ENCODE measurements around the gene EIF4A3. TPM values are rescaled to one million over a fixed set of nuclear protein-coding genes. Genes with fewer than 3 reads are reported as not detected.

The EIF4A3 gene
- total RNA-seq, 1 donor from 2014 or later: 90.1 TPM

DNA sequence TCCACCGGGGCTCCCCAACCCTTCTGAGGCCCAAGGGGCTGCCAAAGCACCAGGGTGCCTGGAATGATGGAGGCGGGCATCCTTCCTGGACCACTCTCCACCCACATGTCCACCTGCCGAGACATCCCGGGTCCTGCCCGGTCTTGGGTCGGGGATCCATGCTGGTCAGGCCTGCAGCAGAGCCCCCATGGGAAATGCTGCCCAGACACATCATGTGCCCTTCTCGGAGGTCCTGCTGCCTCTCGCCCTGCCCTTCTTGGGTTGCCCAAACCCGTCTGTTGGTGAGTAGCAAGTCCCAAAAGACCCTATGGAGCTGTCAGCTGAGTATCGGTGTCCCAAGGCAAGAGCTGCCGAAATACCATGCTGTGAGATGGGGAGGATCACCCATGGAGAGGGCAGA lies 60.3 kb downstream of the EIF4A3 start:
- no peaks in the 10 kb centered on the region for H3K9me3 ChIP-seq
- no peak for TF ChIP-seq POLR2A (IDR thresholded peaks at IDR 0.05)
- TF ChIP-seq, protein P1, sequence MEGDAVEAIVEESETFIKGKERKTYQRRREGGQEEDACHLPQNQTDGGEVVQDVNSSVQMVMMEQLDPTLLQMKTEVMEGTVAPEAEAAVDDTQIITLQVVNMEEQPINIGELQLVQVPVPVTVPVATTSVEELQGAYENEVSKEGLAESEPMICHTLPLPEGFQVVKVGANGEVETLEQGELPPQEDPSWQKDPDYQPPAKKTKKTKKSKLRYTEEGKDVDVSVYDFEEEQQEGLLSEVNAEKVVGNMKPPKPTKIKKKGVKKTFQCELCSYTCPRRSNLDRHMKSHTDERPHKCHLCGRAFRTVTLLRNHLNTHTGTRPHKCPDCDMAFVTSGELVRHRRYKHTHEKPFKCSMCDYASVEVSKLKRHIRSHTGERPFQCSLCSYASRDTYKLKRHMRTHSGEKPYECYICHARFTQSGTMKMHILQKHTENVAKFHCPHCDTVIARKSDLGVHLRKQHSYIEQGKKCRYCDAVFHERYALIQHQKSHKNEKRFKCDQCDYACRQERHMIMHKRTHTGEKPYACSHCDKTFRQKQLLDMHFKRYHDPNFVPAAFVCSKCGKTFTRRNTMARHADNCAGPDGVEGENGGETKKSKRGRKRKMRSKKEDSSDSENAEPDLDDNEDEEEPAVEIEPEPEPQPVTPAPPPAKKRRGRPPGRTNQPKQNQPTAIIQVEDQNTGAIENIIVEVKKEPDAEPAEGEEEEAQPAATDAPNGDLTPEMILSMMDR (IDR thresholded peaks at IDR 0.05): no peak
- no peak for TF ChIP-seq POLR2AphosphoS5 (IDR thresholded peaks at IDR 0.05; ENCODE audit: insufficient read depth in 1 of 2, low read depth in 1 of 2)
- H3K36me3 ChIP-seq: no peaks in the 10 kb centered on the region
- no peak overlapping the region for H3K27ac ChIP-seq
- no peaks in the 10 kb centered on the region for H3K4me1 ChIP-seq
- intact Hi-C loops (cut with DNase I): loop anchor here (10.0 kb wide), 1 partner anchor 82 kb away; no protein-coding TSS in a partner anchor
- H3K27me3 ChIP-seq: no peaks in the 10 kb centered on the region
- H3K4me3 ChIP-seq: no peak overlapping the region
- DNase-seq (ENCODE audit: extremely low spot score in 2 of 2): no peak

DNA sequence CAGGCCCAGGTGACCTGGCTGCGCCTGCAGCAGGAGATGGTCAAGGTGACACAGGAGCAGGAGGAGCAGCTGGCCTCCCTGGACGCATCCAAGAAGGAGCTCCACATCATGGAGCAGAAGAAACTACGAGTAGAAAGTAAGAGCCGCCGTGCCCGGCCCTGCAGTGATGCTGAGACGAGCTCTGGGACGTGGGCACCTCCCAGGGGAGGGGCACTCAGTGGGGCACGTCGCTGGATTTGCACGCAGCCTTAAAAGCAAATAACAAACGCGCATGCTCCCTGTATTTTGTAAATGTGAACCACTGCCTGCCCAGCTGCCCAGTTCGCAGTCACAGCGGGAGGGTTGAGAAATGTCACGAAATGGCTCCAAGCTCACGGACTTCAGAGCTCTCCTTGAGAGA lies 60.8 kb downstream of the EIF4A3 start:
- no peaks in the 10 kb centered on the region for H3K4me1 ChIP-seq
- H3K27ac ChIP-seq: no peak overlapping the region
- no peaks in the 10 kb centered on the region for H3K27me3 ChIP-seq
- intact Hi-C loops (cut with DNase I): loop anchor here (10.0 kb wide), 1 partner anchor 81 kb away; no protein-coding TSS in a partner anchor
- H3K36me3 ChIP-seq: no peaks in the 10 kb centered on the region
- DNase-seq (ENCODE audit: extremely low spot score in 2 of 2): no peak
- TF ChIP-seq POLR2A (IDR thresholded peaks at IDR 0.05): no peak
- TF ChIP-seq, protein P1 (IDR thresholded peaks at IDR 0.05): no peak
- no peaks in the 10 kb centered on the region for H3K9me3 ChIP-seq
- H3K4me3 ChIP-seq: no peak overlapping the region

DNA sequence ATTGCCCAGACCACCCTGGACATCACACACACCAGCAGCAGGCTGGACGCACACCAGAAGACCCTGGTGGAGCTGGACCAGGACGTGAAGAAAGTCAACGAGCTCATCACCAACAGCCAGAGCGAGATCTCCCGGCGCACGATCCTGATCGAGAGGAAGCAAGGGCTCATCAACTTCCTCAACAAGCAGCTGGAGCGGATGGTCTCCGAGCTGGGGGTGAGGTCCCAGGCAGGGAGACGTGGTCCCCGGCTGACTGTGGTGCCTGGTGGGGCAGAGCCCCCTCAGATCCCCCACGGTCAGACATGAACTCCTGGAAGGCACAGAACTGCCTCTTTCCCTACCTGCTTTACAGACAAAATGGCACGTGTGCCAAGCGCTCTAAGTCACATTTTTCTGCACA lies 62.2 kb downstream of the EIF4A3 start:
- DNase-seq (ENCODE audit: extremely low spot score in 2 of 2): no peak
- H3K27ac ChIP-seq: no peak overlapping the region
- TF ChIP-seq POLR2A (IDR thresholded peaks at IDR 0.05) (no peak), POLR2AphosphoS5 (IDR thresholded peaks at IDR 0.05; ENCODE audit: insufficient read depth in 1 of 2, low read depth in 1 of 2) (no peak)
- TF ChIP-seq, protein P1 (IDR thresholded peaks at IDR 0.05): no peak
- no peaks in the 10 kb centered on the region for H3K4me1 ChIP-seq
- no peaks in the 10 kb centered on the region for H3K36me3 ChIP-seq
- intact Hi-C loops (cut with DNase I): loop anchor here (10.0 kb wide), 1 partner anchor 80 kb away; no protein-coding TSS in a partner anchor
- no peaks in the 10 kb centered on the region for H3K9me3 ChIP-seq
- no peaks in the 10 kb centered on the region for H3K27me3 ChIP-seq
- H3K4me3 ChIP-seq: no peak overlapping the region

MicroRNAs within 50 kb of the gene (microRNA counts, 767-probe panel; counts per million panel counts)
- 238 to 261 counts per million in 2 donors for microRNA hsa-miR-1268b

Small RNA genes lying within 50 kb of the gene (microRNA-seq; reads per million reads assigned to microRNA genes)
- not detected for gene MIR1268B (ENCODE audit: borderline number of aligned reads, borderline replicate concordance)

Small RNA genes lying within 50 kb of the gene (small RNA-seq; reads per million reads assigned to genes)
- gene AC087741.2 (not detected), gene MIR1268B (not detected)

Other genes starting within 250 kb of the EIF4A3 start
- gene TBC1D16, start 111.3 kb downstream of the EIF4A3 start, total RNA-seq: 18.2 TPM
- 9.3 TPM for gene CCDC40, start 110.5 kb downstream of the EIF4A3 start, total RNA-seq
- 34.1 TPM for gene GAA, start 45.5 kb downstream of the EIF4A3 start, total RNA-seq
- 30.0 TPM for gene CARD14, start 22.9 kb upstream of the EIF4A3 start, total RNA-seq
- gene SGSH, start 73.2 kb upstream of the EIF4A3 start, total RNA-seq: 47.6 TPM
- gene SLC26A11, start 73.3 kb upstream of the EIF4A3 start, total RNA-seq: 22.8 TPM
- 144 TPM for gene RNF213, start 113.7 kb upstream of the EIF4A3 start, total RNA-seq

Data from vagina (tissue), 2 donors.